H9 (cell line): Measurements from ENCODE around the gene OR3A1. TPM values are rescaled to one million over a fixed set of nuclear protein-coding genes. Genes with fewer than 3 reads are reported as not detected.

ENCODE experiments used
- DNase-seq: peaks from one replicate; pipeline ENCODE4 v3.0.0-alpha.2; 2017
- H2AFZ ChIP-seq: one replicate; pipeline ENCODE4 v1.6.1; 2013; ENCODE audit warnings: mild to moderate bottlenecking, low read length, control low read depth, moderate library complexity
- H2AK5ac ChIP-seq: 2 replicates; pipeline ENCODE4 v1.6.1; 2013; ENCODE audit warnings: low read length, control low read depth, mixed read lengths; ENCODE audit not compliant: insufficient read length
- H2BK120ac ChIP-seq: one replicate; pipeline ENCODE4 v1.6.1; 2013; ENCODE audit warnings: low read depth, mild to moderate bottlenecking, low read length, control low read depth, inconsistent platforms; ENCODE audit not compliant: poor library complexity, severe bottlenecking
- H2BK12ac ChIP-seq: 2 replicates; pipeline ENCODE4 v1.6.1; 2013; ENCODE audit warnings: low read length, control low read depth, mixed read lengths, low read depth; ENCODE audit not compliant: insufficient read length
- H2BK15ac ChIP-seq: 2 replicates; pipeline ENCODE4 v1.6.1; 2013; ENCODE audit warnings: low read depth, low read length, control low read depth
- H2BK20ac ChIP-seq: one replicate; pipeline ENCODE4 v1.6.1; 2013; ENCODE audit warnings: low read depth, mild to moderate bottlenecking, low read length, control low read depth, inconsistent platforms; ENCODE audit not compliant: poor library complexity, severe bottlenecking
- H2BK5ac ChIP-seq: 2 replicates; pipeline ENCODE4 v1.6.1; 2013; ENCODE audit warnings: low read length, control low read depth, mixed read lengths; ENCODE audit not compliant: insufficient read length
- H3K14ac ChIP-seq: 2 replicates; pipeline ENCODE4 v1.6.1; 2013; ENCODE audit warnings: low read length, control low read depth; ENCODE audit not compliant: insufficient read depth
- H3K18ac ChIP-seq: 2 replicates; pipeline ENCODE4 v1.6.1; 2013; ENCODE audit warnings: low read depth, mild to moderate bottlenecking, mixed read lengths, low read length, control low read depth; ENCODE audit not compliant: insufficient read length
- H3K23ac ChIP-seq: 2 replicates; pipeline ENCODE4 v1.6.1; 2013; ENCODE audit warnings: low read length, control low read depth, mixed read lengths, low read depth; ENCODE audit not compliant: insufficient read length
- H3K23me2 ChIP-seq: 2 replicates; pipeline ENCODE4 v1.6.1; 2013; ENCODE audit warnings: low read depth, mild to moderate bottlenecking, mixed read lengths, low read length, control low read depth; ENCODE audit not compliant: insufficient read length, poor library complexity, severe bottlenecking
- H3K27ac ChIP-seq: 2 replicates; pipeline ENCODE4 v1.5.1; 2013; ENCODE audit warnings: low read length, control low read depth, mixed read lengths, low read depth; ENCODE audit not compliant: insufficient read length
- H3K27me3 ChIP-seq: 2 replicates; pipeline ENCODE4 v1.6.1; 2013; ENCODE audit warnings: low read length, control low read depth, inconsistent platforms; ENCODE audit not compliant: insufficient read depth
- H3K4ac ChIP-seq: 2 replicates; pipeline ENCODE4 v1.6.1; 2013; ENCODE audit warnings: low read depth, mild to moderate bottlenecking, control low read depth, inconsistent platforms, low read length, moderate library complexity
- H3K4me1 ChIP-seq: 2 replicates; pipeline ENCODE4 v1.6.1; 2013; ENCODE audit warnings: low read length, control low read depth, inconsistent platforms; ENCODE audit not compliant: insufficient read depth
- H3K4me2 ChIP-seq: 2 replicates; pipeline ENCODE4 v1.6.1; 2013; ENCODE audit warnings: low read length, control low read depth, mixed read lengths; ENCODE audit not compliant: insufficient read length, insufficient read depth
- H3K56ac ChIP-seq: 2 replicates; pipeline ENCODE4 v1.6.1; 2013; ENCODE audit warnings: low read depth, mild to moderate bottlenecking, mixed read lengths, low read length, control low read depth; ENCODE audit not compliant: insufficient read length
- H3K79me1 ChIP-seq: 2 replicates; pipeline ENCODE4 v1.6.1; 2013; ENCODE audit warnings: low read depth, mild to moderate bottlenecking, moderate library complexity, low read length, control low read depth, inconsistent platforms; ENCODE audit not compliant: insufficient read depth, poor library complexity, severe bottlenecking
- H3K79me2 ChIP-seq: 2 replicates; pipeline ENCODE4 v1.6.1; 2013; ENCODE audit warnings: low read length, control low read depth, inconsistent platforms; ENCODE audit not compliant: insufficient read depth
- H3K9ac ChIP-seq: 2 replicates; pipeline ENCODE4 v1.6.1; 2013; ENCODE audit warnings: low read length, control low read depth, mixed read lengths; ENCODE audit not compliant: insufficient read length; ENCODE audit errors: extremely low read depth
- H3K9me3 ChIP-seq: one replicate; pipeline ENCODE4 v1.6.1; 2013; ENCODE audit warnings: low read depth, low read length, inconsistent platforms; ENCODE audit not compliant: control insufficient read depth
- H3T11ph ChIP-seq: one replicate; pipeline ENCODE4 v1.6.1; 2013; ENCODE audit warnings: mild to moderate bottlenecking, low read length, control low read depth, inconsistent platforms
- H4K20me1 ChIP-seq: one replicate; pipeline ENCODE4 v1.6.1; 2013; ENCODE audit not compliant: control insufficient read depth, insufficient read length, insufficient read depth
- H4K5ac ChIP-seq: 2 replicates; pipeline ENCODE4 v1.6.1; 2013; ENCODE audit warnings: low read depth, mild to moderate bottlenecking, mixed read lengths, low read length, control low read depth; ENCODE audit not compliant: insufficient read length
- H4K8ac ChIP-seq: replicated peaks from 2 replicates; pipeline ENCODE4 v1.6.1; 2013; ENCODE audit warnings: low read length, control low read depth, mixed read lengths, low read depth; ENCODE audit not compliant: insufficient read length
- H4K91ac ChIP-seq: 2 replicates; pipeline ENCODE4 v1.6.1; 2013; ENCODE audit warnings: low read depth, mild to moderate bottlenecking, moderate library complexity, mixed read lengths, low read length, control low read depth; ENCODE audit not compliant: insufficient read length
- H3K27ac Mint-ChIP-seq, 3 experiments: 2 replicates in 2 of 3; 3 replicates in 1 of 3; pipeline ENCODE4 v1.8.0; 2020 to 2021; ENCODE audit warnings: mixed read lengths in 3 of 3, mild to moderate bottlenecking in 1 of 3, moderate library complexity in 1 of 3
- H3K27me3 Mint-ChIP-seq: 2 replicates; pipeline ENCODE4 v1.8.0; 2021; ENCODE audit warnings: low read depth, mild to moderate bottlenecking, moderate library complexity, mixed read lengths
- H3K36me3 Mint-ChIP-seq, 3 experiments: 2 replicates in 2 of 3; 3 replicates in 1 of 3; pipeline ENCODE4 v1.8.0; 2020 to 2021; ENCODE audit warnings: low read depth in 3 of 3, mixed read lengths in 3 of 3; ENCODE audit not compliant: insufficient read depth in 1 of 3
- H3K4me1 Mint-ChIP-seq, 2 experiments: 2 replicates each; pipeline ENCODE4 v1.8.0; 2020; ENCODE audit warnings: mixed read lengths in 2 of 2
- H3K4me3 Mint-ChIP-seq, 2 experiments: 2 replicates in 1 of 2; 3 replicates in 1 of 2; pipeline ENCODE4 v1.8.0; 2020 to 2021; ENCODE audit warnings: mild to moderate bottlenecking in 2 of 2, mixed read lengths in 2 of 2, moderate library complexity in 1 of 2
- H3K9me3 Mint-ChIP-seq, 2 experiments: 2 replicates in 1 of 2; 3 replicates in 1 of 2; pipeline ENCODE4 v1.8.0; 2020; ENCODE audit warnings: mild to moderate bottlenecking in 2 of 2, mixed read lengths in 2 of 2, moderate library complexity in 1 of 2
- CTCF ChIP-seq: fragments of 200-600 bp; sonication (generic); conservative IDR thresholded peaks from 3 replicates; pipeline ENCODE4 v1.8.0; 2021; ENCODE audit warnings: antibody characterized with exemption, mild to moderate bottlenecking
- WGBS: extraction: QIAGEN DNeasy Blood & Tissue Kit; methylation state at CpG from one replicate; pipeline ENCODE4 v1.1.7; 2013; ENCODE audit warnings: missing lambda C conversion rate, low lambda C conversion rate, mixed read lengths; ENCODE audit not compliant: insufficient read length; ENCODE audit errors: extremely low coverage; 5-methylcytosine and 5-hydroxymethylcytosine counted together
- total RNA-seq: library from RNA; stranded (reverse); gene quantifications from 2 replicates; pipeline ENCODE4 v1.2.1, GENCODE V29; 2021

The OR3A1 gene
- total RNA-seq, 1 experiment from 2014 or later, result not detected

- Histone ChIP-seq H3K4ac (no peak overlapping the region), H4K8ac (no peak overlapping the region), H2BK12ac (no peak overlapping the region), H3K79me1 (no peaks in the 10 kb centered on the region), H2BK20ac (no peak overlapping the region), H3K23me2 (no peaks in the 10 kb centered on the region), H2BK15ac (no peak overlapping the region), H3K9me3 (peaks cover 52% of the 10 kb centered on the region), H3K27me3 (no peaks in the 10 kb centered on the region), H4K20me1 (no peaks in the 10 kb centered on the region), H3K18ac (no peak overlapping the region), H3K27ac (no peak overlapping the region), H2AK5ac (no peak overlapping the region), H2BK120ac (no peak overlapping the region), H3K23ac (no peak overlapping the region), H3K79me2 (no peaks in the 10 kb centered on the region), H4K5ac (no peak overlapping the region), H3K14ac (no peak overlapping the region), H3T11ph (no peak overlapping the region), H3K4me1 (no peaks in the 10 kb centered on the region), H4K91ac (no peak overlapping the region), H2BK5ac (no peak overlapping the region), H3K56ac (no peak overlapping the region), H2AFZ (no peak overlapping the region), H3K9ac (no peak overlapping the region), H3K4me2 (no peak overlapping the region)
- no peaks in the 10 kb centered on the region; the same call in 1 of the 2 replicates for H3K27me3 Mint-ChIP-seq
- whole genome bisulfite sequencing, result no CpG with 5 or more reads among the region's 5 CpGs
- no peak overlapping the region for H3K27ac Mint-ChIP-seq
- peaks cover under 1 to 17% (median 5%) of the 10 kb centered on the region in 3 experiments; a peak in 3 of 7 replicates for H3K36me3 Mint-ChIP-seq
- no peak for TF ChIP-seq CTCF
- peaks cover 48 to 70% of the 10 kb centered on the region in 2 experiments for H3K9me3 Mint-ChIP-seq
- H3K4me1 Mint-ChIP-seq, result no peaks in the 10 kb centered on the region
- no peak overlapping the region for H3K4me3 Mint-ChIP-seq
- DNase-seq, result no peak
Measured at GRCh38 chr17:3271072-3271848, 26.9 kb downstream of the OR3A1 start.
